ENCODE measurements around the gene AKAP6. TPM values are rescaled to one million over a fixed set of nuclear protein-coding genes. Genes with fewer than 3 reads are reported as not detected.

Gene AKAP6
- total RNA-seq, 1 experiment from 2014 or later = 2.8 TPM

DNA sequence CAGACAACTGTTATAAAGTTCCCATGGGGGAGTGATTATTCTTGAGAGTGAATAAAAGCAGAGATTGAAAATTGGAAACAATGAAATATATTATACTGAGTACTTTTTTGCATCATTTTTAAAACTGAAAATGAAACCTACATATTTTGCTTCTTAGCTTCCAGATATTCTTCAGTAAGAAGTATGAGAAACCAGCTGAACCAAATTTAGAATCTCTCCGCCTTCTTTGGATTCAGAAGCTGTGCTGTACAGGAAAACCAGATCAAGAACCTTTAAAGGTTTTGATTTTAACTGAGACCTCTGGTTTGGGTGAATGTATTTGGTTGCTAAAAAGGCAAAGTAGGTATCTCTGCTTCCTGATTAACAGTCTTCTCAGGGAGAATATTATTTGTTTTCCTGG lies 109.4 kb downstream of the AKAP6 start:
- Mint-ChIP-seq H3K4me3 (ENCODE audit: low read depth, unreplicated experiment) (no peak overlapping the region), H3K9me3 (ENCODE audit: low read depth, unreplicated experiment) (no peaks in the 10 kb centered on the region), H3K36me3 (ENCODE audit: insufficient read depth, unreplicated experiment) (no peaks in the 10 kb centered on the region), H3K4me1 (ENCODE audit: low read depth, unreplicated experiment) (peaks cover 13% of the 10 kb centered on the region), H3K27me3 (ENCODE audit: unreplicated experiment) (no peaks in the 10 kb centered on the region), H3K27ac (ENCODE audit: unreplicated experiment) (no peak overlapping the region)
- intact Hi-C loops (cut with micrococcal nuclease; ENCODE audit: unreplicated experiment) = no loop called here
- CTCF ChIA-PET = no interaction called here
- DNase-seq = no peak
- TF ChIP-seq, protein P1, sequence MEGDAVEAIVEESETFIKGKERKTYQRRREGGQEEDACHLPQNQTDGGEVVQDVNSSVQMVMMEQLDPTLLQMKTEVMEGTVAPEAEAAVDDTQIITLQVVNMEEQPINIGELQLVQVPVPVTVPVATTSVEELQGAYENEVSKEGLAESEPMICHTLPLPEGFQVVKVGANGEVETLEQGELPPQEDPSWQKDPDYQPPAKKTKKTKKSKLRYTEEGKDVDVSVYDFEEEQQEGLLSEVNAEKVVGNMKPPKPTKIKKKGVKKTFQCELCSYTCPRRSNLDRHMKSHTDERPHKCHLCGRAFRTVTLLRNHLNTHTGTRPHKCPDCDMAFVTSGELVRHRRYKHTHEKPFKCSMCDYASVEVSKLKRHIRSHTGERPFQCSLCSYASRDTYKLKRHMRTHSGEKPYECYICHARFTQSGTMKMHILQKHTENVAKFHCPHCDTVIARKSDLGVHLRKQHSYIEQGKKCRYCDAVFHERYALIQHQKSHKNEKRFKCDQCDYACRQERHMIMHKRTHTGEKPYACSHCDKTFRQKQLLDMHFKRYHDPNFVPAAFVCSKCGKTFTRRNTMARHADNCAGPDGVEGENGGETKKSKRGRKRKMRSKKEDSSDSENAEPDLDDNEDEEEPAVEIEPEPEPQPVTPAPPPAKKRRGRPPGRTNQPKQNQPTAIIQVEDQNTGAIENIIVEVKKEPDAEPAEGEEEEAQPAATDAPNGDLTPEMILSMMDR (IDR thresholded peaks at IDR 0.05; ENCODE audit: unreplicated experiment) = no peak
- BruUV-seq (replicated peaks) = no TSS peak

GRCh38 chr14:32443890-32444661 lies 115.0 kb downstream of the AKAP6 start:
- H3K4me1 Mint-ChIP-seq (ENCODE audit: low read depth, unreplicated experiment) = no peaks in the 10 kb centered on the region
- no peak overlapping the region for H3K4me3 Mint-ChIP-seq (ENCODE audit: low read depth, unreplicated experiment)
- no peak overlapping the region for H3K27ac Mint-ChIP-seq (ENCODE audit: unreplicated experiment)
- TF ChIP-seq, protein P1 (IDR thresholded peaks at IDR 0.05; ENCODE audit: unreplicated experiment) = no peak
- H3K9me3 Mint-ChIP-seq (ENCODE audit: low read depth, unreplicated experiment) = no peaks in the 10 kb centered on the region
- BruUV-seq (replicated peaks) = no TSS peak
- CTCF ChIA-PET = no interaction called here
- no peaks in the 10 kb centered on the region for H3K36me3 Mint-ChIP-seq (ENCODE audit: insufficient read depth, unreplicated experiment)
- intact Hi-C loops (cut with micrococcal nuclease; ENCODE audit: unreplicated experiment) = no loop called here
- no peaks in the 10 kb centered on the region for H3K27me3 Mint-ChIP-seq (ENCODE audit: unreplicated experiment)
- DNase-seq = no peak

DNA sequence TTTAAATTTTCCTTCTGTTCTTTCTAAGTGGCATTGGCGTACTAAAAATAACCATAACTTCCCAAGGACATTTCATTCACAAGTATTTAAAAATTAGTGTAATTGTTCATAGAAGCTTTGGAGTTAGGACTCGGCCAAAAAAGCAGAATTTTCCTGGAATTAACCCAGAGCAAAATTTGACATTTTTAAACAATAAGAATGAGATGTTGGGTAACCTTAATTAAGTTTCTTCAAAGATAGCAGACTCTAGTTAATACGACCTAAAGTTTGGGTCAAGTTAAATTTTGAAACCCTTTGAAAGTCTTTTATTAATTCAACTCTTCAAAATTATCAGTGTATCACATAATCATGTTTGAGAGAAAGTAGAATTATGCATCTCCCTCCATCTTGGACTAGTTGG lies 118.3 kb downstream of the AKAP6 start:
- H3K36me3 Mint-ChIP-seq (ENCODE audit: insufficient read depth, unreplicated experiment) = no peaks in the 10 kb centered on the region
- H3K27me3 Mint-ChIP-seq (ENCODE audit: unreplicated experiment) = no peaks in the 10 kb centered on the region

DNA sequence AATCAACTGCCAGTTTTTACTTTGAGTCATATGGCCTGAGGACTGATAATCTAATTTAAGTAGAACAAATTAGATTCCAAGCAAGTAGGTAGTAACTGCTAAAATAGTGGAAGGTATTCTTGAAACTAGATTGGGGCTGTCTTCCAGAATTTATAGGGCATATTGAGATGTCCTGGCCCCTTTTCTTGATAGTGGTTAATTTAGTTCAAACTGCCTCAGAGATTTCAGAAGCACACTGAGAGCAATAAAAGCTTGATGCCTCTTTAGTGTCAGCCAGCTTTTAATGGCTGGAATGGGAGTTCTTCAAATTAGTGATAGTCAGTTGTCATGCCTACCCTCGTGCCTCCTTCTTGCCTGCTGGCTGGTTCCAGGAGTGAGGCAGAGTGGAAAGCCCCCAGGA lies 120.5 kb downstream of the AKAP6 start:
- H3K36me3 Mint-ChIP-seq (ENCODE audit: insufficient read depth, unreplicated experiment) = no peaks in the 10 kb centered on the region
- H3K4me3 Mint-ChIP-seq (ENCODE audit: low read depth, unreplicated experiment) = no peak overlapping the region
- no peaks in the 10 kb centered on the region for H3K4me1 Mint-ChIP-seq (ENCODE audit: low read depth, unreplicated experiment)
- no peaks in the 10 kb centered on the region for H3K9me3 Mint-ChIP-seq (ENCODE audit: low read depth, unreplicated experiment)
- intact Hi-C loops (cut with micrococcal nuclease; ENCODE audit: unreplicated experiment) = no loop called here
- CTCF ChIA-PET = no interaction called here
- no peak for DNase-seq
- BruUV-seq (replicated peaks) = no TSS peak
- no peaks in the 10 kb centered on the region for H3K27me3 Mint-ChIP-seq (ENCODE audit: unreplicated experiment)
- H3K27ac Mint-ChIP-seq (ENCODE audit: unreplicated experiment) = no peak overlapping the region
- TF ChIP-seq, protein P1 (IDR thresholded peaks at IDR 0.05; ENCODE audit: unreplicated experiment) = no peak

More for the DNA sequence above, 118.3 kb downstream of the AKAP6 start:
- Mint-ChIP-seq H3K9me3 (ENCODE audit: low read depth, unreplicated experiment) (no peaks in the 10 kb centered on the region), H3K4me1 (ENCODE audit: low read depth, unreplicated experiment) (no peaks in the 10 kb centered on the region), H3K4me3 (ENCODE audit: low read depth, unreplicated experiment) (no peak overlapping the region), H3K27ac (ENCODE audit: unreplicated experiment) (no peak overlapping the region)
- no peak for DNase-seq
- CTCF ChIA-PET = no interaction called here
- TF ChIP-seq, protein P1 (IDR thresholded peaks at IDR 0.05; ENCODE audit: unreplicated experiment) = no peak
- BruUV-seq (replicated peaks) = no TSS peak
- intact Hi-C loops (cut with micrococcal nuclease; ENCODE audit: unreplicated experiment) = no loop called here
